Measurements from ENCODE around the gene SNX25. TPM values are rescaled to one million over a fixed set of nuclear protein-coding genes. Genes with fewer than 3 reads are reported as not detected.

Gene SNX25
- total and polyA plus RNA-seq, 4 donors, result 2.8 to 13.9 (median 5.0) TPM

GRCh38 chr4:185390941-185391340 is 181.5 kb downstream of the SNX25 start (continued):
- TF ChIP-seq ZBTB33 (IDR thresholded peaks at IDR 0.05), result no peak
- TF ChIP-seq HNF4G (IDR thresholded peaks at IDR 0.05), result no peak
- TF ChIP-seq EGR1 (IDR thresholded peaks at IDR 0.05; ENCODE audit: low read depth in 2 of 2), result no peak
- TF ChIP-seq NR2F2 (IDR thresholded peaks at IDR 0.05), result no peak
- no peak for TF ChIP-seq SP1 (IDR thresholded peaks at IDR 0.05)

GRCh38 chr4:185392156-185392555 is 182.8 kb downstream of the SNX25 start:
- Histone ChIP-seq H3K4me1 (ENCODE audit: control insufficient read depth in 4 of 4, insufficient read depth in 4 of 4, low read length in 3 of 4) (peaks cover 0 to 5% (median 2%) of the 10 kb centered on the region in 4 donors), H3K36me3 (ENCODE audit: control insufficient read depth in 4 of 4, insufficient read depth in 3 of 4, low read depth in 1 of 4, low read length in 3 of 4) (no peaks in the 10 kb centered on the region), H3K27me3 (ENCODE audit: control insufficient read depth in 4 of 4, insufficient read depth in 4 of 4, low read length in 3 of 4) (no peaks in the 10 kb centered on the region), H3K9ac (ENCODE audit: low read depth in 1 of 2, low read length in 2 of 2) (no peak overlapping the region), H3K27ac (ENCODE audit: low read depth in 1 of 2, low read length in 2 of 2) (no peak overlapping the region), H3K9me3 (ENCODE audit: control insufficient read depth in 4 of 4, low read length in 3 of 4) (no peaks in the 10 kb centered on the region), H3K4me3 (ENCODE audit: low read depth in 1 of 3, low read length in 3 of 3) (no peak overlapping the region)
- DNase-seq (ENCODE audit: low spot score), result no peak
- 99% methylated on average over 1 of the region's 1 CpG for WGBS
- TF ChIP-seq FOXA1 (IDR thresholded peaks at IDR 0.05), result no peak
- no peak for TF ChIP-seq MAX (IDR thresholded peaks at IDR 0.05)
- no peak for TF ChIP-seq ATF3 (IDR thresholded peaks at IDR 0.05)
- TF ChIP-seq GABPA (IDR thresholded peaks at IDR 0.05 in 1 of 2, conservative IDR thresholded peaks at IDR 0.05 in 1 of 2), result no peak
- no peak for TF ChIP-seq ZBTB33 (IDR thresholded peaks at IDR 0.05)
- no peak for TF ChIP-seq REST (IDR thresholded peaks at IDR 0.05)
- TF ChIP-seq CTCF (IDR thresholded peaks at IDR 0.05; ENCODE audit: low read depth, low read length, missing input control), result no peak
- TF ChIP-seq EGR1 (IDR thresholded peaks at IDR 0.05; ENCODE audit: low read depth in 2 of 2), result no peak
- TF ChIP-seq JUND (IDR thresholded peaks at IDR 0.05), result no peak
- no peak for TF ChIP-seq FOXA2 (IDR thresholded peaks at IDR 0.05)
- TF ChIP-seq HNF4A (conservative IDR thresholded peaks at IDR 0.05), result no peak
- TF ChIP-seq RAD21 (IDR thresholded peaks at IDR 0.05), result no peak

Measured in liver (tissue), 9 donors.